ENCODE data around the gene PRRT1.
A peak's percentile ranks its signal among the peaks of the same experiment; 100 is the strongest.
"Not testable (repeated sequence)": the region's sequence is repeated elsewhere in the genome, so short reads cannot be mapped to it uniquely, and the experiment has no call there.

The PRRT1 gene

GRCh38 chr6:32149932-32150870 is 1.5 kb downstream of the PRRT1 start:
- DNase-seq (ENCODE audit: low spot score), result no peak

DNA sequence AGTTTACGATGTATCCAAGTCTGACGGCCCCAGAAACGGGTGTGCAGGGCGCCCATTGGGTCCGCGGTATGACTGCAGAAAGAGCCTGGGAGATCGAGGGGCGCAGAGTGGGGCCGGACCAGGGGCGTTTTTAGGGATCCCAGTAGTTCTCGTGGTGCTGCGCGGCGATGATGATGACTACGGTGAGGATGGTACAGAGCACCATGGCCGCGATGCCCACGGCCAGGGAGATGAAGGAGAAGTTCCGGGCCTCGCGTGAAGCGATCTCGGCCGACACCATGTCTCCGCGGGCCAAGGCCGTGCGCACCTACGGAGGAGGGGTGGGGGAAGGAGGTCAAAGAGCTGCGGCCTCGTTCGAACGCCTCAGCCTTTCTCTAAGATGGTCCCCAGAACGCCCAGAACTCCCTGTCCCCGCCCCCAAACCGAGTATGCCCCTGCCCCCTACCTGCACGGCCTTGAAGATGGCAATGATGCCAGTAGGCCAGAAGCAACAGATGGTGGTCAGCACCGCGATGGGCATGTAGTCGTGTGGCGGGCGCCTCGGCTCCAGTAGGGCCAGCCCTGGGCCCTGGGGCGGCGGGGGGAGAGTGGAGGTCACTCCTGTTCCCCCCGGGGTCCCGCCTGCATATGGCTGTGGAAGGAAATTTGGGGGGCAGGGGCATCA is 2.5 kb downstream of the PRRT1 start:
- no peak for DNase-seq (ENCODE audit: low spot score)

- DNase-seq (ENCODE audit: low spot score), result no peak
Observed at GRCh38 chr6:32148289-32149091, 3.2 kb downstream of the PRRT1 start.

- no peak for DNase-seq (ENCODE audit: low spot score)
Observed at GRCh38 chr6:32147401-32148132, 4.2 kb downstream of the PRRT1 start.

DNA sequence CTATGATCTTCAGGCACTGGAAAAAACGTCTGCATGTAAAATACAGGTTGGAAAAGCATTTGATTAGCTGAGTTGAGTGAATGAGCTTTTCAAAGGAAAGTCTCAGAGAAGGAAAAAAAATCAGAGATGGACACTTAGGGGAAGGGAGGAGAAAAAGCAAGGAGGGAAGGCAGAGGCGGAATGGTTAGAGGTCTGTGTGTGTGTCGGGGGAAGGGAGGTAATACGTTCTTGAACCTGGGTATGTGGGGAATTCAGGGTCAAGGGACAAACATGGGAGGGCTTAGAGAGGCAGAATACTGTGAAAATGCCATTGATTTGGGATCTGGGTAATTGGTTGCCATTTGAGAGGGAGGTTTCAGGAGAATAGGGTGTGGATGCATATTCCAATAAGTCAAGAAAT is 5.1 kb downstream of the PRRT1 start:
- DNase-seq (ENCODE audit: low spot score), result no peak

GRCh38 chr6:32146287-32146686 is 5.5 kb downstream of the PRRT1 start:
- no peak for DNase-seq (ENCODE audit: low spot score)

DNA sequence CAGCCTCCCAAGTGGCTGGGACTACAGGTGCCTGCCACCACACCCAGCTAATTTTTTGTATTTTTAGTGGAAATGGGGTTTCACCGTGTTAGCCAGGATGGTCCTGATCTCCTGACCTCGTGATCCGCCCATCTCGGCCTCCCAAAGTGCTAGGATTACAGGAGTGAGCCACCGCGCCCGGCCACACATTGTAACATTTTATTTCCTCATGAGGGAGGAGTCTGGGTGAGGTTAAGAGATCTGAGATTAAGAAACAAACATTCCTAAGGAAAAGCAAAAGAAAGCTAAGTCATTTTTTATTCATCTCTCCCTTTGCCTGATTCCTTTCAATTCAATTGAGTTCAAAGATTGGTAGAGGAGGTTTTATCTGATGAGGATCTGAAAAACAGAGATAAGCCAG is 7.5 kb downstream of the PRRT1 start:
- DNase-seq (ENCODE audit: low spot score), result not testable (repeated sequence)

GRCh38 chr6:32140420-32141046 is 11.2 kb downstream of the PRRT1 start:
- no peak for DNase-seq (ENCODE audit: low spot score)

DNA sequence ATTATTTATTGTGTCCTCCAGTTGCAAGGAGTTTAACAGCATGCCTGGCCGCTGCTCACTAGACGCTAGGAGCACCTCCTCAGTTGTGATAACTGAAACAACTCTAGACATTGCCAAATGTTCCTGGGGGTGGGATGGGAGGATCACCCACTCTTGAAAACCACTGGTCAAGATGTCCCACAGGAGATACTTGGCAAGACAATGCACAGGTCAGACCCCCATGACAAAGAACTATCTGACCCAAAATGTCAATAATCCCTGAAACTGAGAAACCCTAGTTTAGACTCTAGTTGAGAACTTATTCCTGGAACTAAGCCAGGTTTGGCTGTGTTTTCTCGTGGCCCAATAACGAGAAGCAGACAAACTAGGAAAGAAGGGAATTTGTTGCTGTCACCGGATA is 12.1 kb downstream of the PRRT1 start:
- no peak for DNase-seq (ENCODE audit: low spot score)

DNA sequence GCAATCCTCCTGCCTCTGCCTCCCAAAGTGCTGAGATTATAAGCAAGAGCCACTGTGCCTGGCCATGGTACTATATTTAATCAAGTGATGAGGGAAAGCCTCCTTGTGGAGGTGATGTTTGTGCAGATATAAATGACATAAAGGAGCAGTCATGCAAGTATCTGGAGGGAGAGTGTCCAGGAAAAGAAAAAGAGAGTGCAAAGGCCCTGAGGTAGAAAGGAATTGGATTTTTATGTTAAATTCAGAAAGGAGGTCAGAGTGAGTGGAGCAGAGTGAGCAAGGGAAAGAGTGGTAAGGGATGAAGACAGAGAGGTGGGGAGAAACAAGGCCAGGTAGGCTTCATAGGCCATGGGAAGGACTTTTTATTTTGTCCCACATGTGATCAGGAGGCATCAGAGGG is 14.3 kb downstream of the PRRT1 start:
- DNase-seq (ENCODE audit: low spot score), result no peak

DNA sequence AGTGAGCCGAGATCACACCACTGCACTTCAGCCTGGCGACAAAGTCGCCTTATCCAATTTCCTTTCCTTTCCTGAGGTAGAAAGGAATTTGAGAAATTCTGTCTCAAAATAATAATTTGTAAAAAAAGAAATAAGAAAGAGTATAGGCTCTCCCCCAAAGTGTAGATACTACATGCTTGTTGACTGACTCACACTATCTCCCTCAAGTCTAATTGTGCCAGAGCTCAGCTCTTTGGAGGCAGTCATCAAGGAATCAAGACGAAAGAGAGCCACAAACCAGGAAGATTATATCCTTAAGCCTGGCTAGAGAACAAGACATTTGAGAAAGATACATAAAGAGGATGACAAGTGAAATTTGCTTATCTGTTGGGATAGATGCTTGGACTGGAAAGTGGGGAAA is 18.0 kb downstream of the PRRT1 start:
- DNase-seq (ENCODE audit: low spot score), result no peak

DNA sequence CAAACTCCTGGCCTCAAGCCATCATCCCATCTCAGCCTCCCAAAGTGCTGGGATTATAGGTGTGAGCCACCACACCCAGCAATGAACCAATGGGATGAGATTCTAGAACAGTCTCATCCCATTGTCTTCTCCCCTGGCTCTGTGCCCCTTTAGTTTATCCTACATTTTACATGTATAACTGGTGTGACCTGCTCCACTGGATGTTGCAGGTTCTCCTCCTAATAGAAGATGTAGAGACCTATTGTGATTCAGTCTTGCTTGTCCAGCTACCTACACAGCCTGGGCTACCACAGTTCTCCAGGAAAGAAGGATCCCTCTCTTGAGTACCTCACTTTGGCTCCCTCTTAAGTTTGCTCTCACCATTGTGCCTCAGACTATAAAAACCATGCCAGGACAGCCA is 19.6 kb downstream of the PRRT1 start:
- DNase-seq (ENCODE audit: low spot score), result no peak

GRCh38 chr6:32131439-32131948 is 20.2 kb downstream of the PRRT1 start:
- no peak for DNase-seq (ENCODE audit: low spot score)

DNA sequence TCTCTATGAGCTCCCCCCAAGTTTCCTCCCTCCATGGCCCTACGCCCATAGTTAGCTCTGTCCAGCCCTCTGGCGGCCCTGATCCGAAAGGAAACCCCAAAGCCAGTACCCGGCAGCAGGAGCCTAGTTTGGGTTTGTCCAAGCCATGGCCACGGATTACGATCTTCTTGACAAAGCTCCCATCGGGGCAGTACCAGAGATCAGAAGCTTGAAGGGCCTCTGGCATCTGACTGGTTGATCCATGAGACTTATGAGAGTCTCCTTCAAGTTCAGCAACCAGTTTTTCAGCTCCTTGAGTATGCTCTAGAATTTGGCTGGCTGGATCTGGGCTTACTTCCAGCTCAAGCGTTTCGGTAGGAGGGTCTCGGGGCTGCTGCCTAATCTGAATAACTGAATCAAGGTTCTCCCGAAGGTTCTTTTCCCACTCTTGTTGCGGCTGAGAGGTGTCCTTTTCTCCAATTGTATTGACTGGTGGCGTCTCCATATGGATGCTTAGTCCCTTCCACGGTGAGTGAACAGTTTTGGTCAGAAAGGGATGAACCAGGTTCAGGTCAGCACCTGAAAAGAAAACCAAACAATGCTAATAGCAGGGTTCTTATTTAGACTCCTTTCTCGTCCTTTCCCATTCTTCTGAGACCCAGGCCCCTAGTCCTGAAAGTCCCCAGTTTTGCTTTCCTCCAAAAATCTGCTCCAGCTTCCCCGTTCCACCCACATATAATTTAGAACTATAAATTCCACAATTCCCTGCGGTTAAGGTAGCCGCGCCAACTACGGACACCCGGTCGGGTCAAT is 22.2 kb downstream of the PRRT1 start:
- DNase-seq (ENCODE audit: low spot score), result no peak

DNA sequence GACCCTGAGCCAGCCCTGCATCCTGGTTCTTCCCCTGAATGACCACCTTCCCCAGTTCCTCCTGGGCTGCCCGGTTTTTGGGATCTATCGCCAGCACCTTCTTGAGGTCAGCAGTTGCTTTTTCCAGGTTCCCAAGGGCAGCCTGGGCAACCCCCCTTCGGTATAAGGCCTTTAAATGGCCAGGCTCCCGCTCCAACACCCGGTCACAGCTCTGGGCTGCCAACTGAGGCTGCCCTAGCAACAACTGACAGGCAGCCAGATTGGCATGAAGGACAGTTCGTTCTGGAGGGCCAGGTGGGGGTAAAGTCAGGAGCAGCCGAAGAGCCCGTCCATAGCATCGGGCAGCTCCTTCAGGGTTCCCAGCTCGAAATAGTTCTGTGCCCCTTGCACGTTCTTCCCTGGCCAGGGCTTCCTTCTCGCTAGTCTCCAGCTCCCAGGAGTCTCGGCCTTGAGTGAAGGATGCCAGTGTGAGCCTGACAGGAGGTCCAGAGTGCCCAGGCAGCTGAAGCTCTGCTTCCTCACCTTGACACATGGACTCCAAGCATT is 22.9 kb downstream of the PRRT1 start:
- DNase-seq (ENCODE audit: low spot score), result no peak

DNA sequence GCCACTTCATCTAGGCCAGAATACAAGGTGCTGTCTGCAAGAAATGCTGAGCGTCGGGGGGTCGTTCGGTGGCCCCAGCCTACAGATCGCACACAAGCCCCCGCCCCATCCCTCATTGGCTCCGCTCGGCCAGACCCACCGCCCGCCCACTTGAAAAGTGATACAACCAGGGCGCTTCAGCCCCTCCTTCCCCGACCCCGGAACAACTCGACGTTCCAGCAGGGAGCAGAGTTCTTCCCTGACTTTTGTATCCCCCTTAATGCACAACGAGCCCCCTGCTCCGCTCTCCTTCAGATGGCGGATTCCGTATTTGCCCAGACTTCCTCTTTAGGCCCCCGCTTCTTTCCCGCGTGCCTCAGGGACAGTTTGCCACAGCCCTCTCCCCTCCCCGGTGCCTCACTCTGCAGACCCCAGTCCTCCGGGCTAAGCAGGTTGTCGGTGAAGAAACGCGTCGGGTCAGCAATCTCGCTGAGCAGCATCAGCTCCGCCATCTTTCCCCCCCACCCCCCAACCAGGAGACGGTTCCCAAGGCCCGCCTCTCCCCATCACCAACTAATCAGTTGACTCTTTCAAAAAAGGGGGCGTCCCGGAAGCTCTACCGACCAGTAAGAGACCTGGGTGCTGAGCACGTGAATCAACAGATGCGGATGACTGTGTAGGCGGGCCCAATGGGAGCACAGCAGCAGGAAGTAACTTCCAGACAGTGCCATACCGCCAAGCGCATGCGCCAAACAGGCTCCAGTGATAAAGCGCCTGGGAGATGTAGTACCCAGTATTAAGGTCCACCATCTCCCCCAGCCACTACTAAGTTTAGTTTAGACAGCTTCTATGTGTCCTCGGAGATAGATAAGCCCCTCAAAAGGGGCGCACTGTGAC is 23.8 kb downstream of the PRRT1 start, which contains the start of gene ATF6B:
Gene ATF6B, minus strand, starts transcription at position 530 of the 876 bp plus-strand sequence. Its CDS starts 39 bp downstream, at position 491.
- peak; percentile 94 for DNase-seq (ENCODE audit: low spot score)

GRCh38 chr6:32127409-32127716 is 24.4 kb downstream of the PRRT1 start:
- DNase-seq (ENCODE audit: low spot score), result no peak

GRCh38 chr6:32126880-32127279 is 24.9 kb downstream of the PRRT1 start:
- no peak for DNase-seq (ENCODE audit: low spot score)

- no peak for DNase-seq (ENCODE audit: low spot score)
Observed at GRCh38 chr6:32123681-32124080, 28.1 kb downstream of the PRRT1 start.
